NCI-H510A treated with DMSO at 0.1 percent for 48 hours (cell line): Measurements from ENCODE around the gene DLGAP5.
A peak's percentile ranks its signal among the peaks of the same experiment; 100 is the strongest.

Experiments used
- DNase-seq: peaks from one replicate; lab custom pipeline; 2025; lab: John Stamatoyannopoulos, UW

DLGAP5 gene

GRCh38 chr14:55180434-55180833 lies 11.0 kb downstream of the DLGAP5 start:
- no peak for DNase-seq

GRCh38 chr14:55180006-55180405 lies 11.4 kb downstream of the DLGAP5 start:
- no peak for DNase-seq

GRCh38 chr14:55170526-55170925 lies 20.9 kb downstream of the DLGAP5 start:
- no peak for DNase-seq

GRCh38 chr14:55160989-55161388 lies 30.4 kb downstream of the DLGAP5 start:
- peak; percentile 41 for DNase-seq

- no peak for DNase-seq
Measured at GRCh38 chr14:55158412-55158811, 33.0 kb downstream of the DLGAP5 start.

- DNase-seq: no peak
Measured at GRCh38 chr14:55157080-55157479, 34.3 kb downstream of the DLGAP5 start.

GRCh38 chr14:55153951-55154350 lies 37.4 kb downstream of the DLGAP5 start:
- DNase-seq: no peak

- no peak for DNase-seq
Measured at GRCh38 chr14:55152052-55152753, 39.2 kb downstream of the DLGAP5 start.

- no peak for DNase-seq
Measured at GRCh38 chr14:55151601-55152000, 39.8 kb downstream of the DLGAP5 start.

- no peak for DNase-seq
Measured at GRCh38 chr14:55146425-55146824, 45.0 kb downstream of the DLGAP5 start.

- DNase-seq: no peak
Measured at GRCh38 chr14:55142466-55142865, 48.9 kb downstream of the DLGAP5 start.

- no peak for DNase-seq
Measured at GRCh38 chr14:55141825-55142224, 49.6 kb downstream of the DLGAP5 start.

- DNase-seq: no peak
Measured at GRCh38 chr14:55139696-55140509, 51.5 kb downstream of the DLGAP5 start.

GRCh38 chr14:55139141-55139540 lies 52.2 kb downstream of the DLGAP5 start:
- DNase-seq: no peak

- no peak for DNase-seq
Measured at GRCh38 chr14:55138091-55138490, 53.3 kb downstream of the DLGAP5 start.

GRCh38 chr14:55136885-55137786 lies 54.2 kb downstream of the DLGAP5 start:
- no peak for DNase-seq

GRCh38 chr14:55136241-55136640 lies 55.1 kb downstream of the DLGAP5 start:
- no peak for DNase-seq

- no peak for DNase-seq
Measured at GRCh38 chr14:55133416-55133815, 58.0 kb downstream of the DLGAP5 start.

- DNase-seq: peak; percentile 59
Measured at GRCh38 chr14:55131370-55132137, 59.8 kb downstream of the DLGAP5 start.

GRCh38 chr14:55130196-55130550 lies 61.2 kb downstream of the DLGAP5 start:
- no peak for DNase-seq

GRCh38 chr14:55129428-55130195 lies 61.8 kb downstream of the DLGAP5 start:
- peak; percentile 28 for DNase-seq
